ENCODE data around the gene SULT1B1.

The SULT1B1 gene

DNA sequence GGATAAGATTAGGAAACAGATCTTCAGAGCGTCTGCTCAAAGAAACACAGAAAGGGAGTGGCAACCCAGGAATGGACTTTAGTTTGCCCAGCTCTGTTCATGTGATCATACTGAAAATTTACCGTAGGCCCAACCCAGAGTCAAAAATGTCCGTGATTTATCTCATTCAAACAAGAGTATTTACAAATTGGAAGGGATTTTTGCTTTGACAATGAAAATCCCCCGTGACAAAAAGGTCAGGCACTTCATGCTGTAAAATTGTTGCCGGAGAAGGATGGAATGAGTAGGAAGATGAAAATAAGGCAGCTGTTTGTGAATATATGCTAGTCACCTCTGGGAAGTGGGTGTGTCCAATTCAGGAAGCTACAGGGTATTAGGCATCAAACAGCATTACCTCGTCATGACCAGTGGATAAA is 1.2 kb downstream of the SULT1B1 start:
- in situ Hi-C loops (cut with HindIII; ENCODE audit: low pct_ligation_motif_present, low sequenced_read_pairs), result no loop called here
- H3K27me3 ChIP-seq (replicated peaks), result no peaks in the 10 kb centered on the region
- no peak overlapping the region for H3K4me3 ChIP-seq (ENCODE audit: low read depth, low read length)
- DNase-seq, result no peak
- TF ChIP-seq CTCF (IDR thresholded peaks at IDR 0.05; ENCODE audit: low read depth, low read length, missing control alignments), result no peak
- H3K27ac ChIP-seq, result no peak overlapping the region
- no peaks in the 10 kb centered on the region for H3K36me3 ChIP-seq (replicated peaks)

DNA sequence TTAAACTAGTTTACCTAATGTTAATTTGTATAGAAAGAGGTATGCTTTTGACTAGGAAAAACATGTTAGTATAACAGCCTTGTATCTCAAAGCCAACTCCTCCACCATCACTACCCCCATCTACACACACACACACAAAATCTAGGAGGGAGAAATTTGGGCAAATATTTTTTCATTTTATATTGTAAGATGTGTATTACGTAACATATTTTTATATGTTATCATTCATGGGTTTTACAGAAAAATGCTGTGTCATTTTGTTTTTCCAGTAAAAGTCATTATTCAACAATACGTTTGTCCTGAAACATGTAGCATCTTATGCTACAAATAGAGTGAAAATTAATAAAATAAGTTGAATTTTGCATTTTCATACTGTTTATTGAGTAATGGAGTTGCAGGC is 3.0 kb downstream of the SULT1B1 start:
- H3K27me3 ChIP-seq (replicated peaks), result no peaks in the 10 kb centered on the region
- DNase-seq, result no peak
- H3K36me3 ChIP-seq (replicated peaks), result no peaks in the 10 kb centered on the region
- in situ Hi-C loops (cut with HindIII; ENCODE audit: low pct_ligation_motif_present, low sequenced_read_pairs), result no loop called here
- H3K27ac ChIP-seq, result no peak overlapping the region
- TF ChIP-seq CTCF (IDR thresholded peaks at IDR 0.05; ENCODE audit: low read depth, low read length, missing control alignments), result no peak
- no peak overlapping the region for H3K4me3 ChIP-seq (ENCODE audit: low read depth, low read length)

DNA sequence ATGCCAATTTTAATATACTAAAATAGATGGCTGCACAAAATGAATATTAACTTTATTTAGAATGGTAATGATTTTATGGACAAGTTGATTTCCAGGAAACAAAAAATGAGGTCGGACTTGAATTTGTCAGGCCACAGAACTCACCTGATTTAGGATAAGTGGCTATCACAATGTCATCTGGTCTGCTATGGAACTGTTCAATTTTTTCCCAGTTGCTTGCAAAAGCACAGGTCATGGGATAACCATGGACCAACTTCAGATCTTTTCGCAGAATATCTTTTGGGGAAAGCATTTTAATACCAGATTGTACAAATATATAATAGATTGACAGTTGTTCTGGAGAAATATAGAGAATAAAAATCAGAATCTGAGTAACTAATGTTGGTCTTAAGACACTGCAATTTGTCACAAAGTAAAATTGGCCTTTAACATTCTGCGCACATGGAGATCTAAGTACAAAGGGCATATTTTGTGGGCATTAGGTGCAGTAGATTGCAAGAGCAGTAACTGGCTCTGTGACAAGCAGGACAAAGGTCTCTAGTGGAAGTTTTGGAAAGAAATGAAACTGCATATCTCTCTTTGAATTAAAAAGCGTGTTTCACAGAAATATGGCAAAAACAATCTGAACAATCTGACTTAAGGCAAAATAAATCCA is 5.4 kb downstream of the SULT1B1 start:
- no peaks in the 10 kb centered on the region for H3K27me3 ChIP-seq (replicated peaks)
- in situ Hi-C loops (cut with HindIII; ENCODE audit: low pct_ligation_motif_present, low sequenced_read_pairs), result no loop called here
- TF ChIP-seq CTCF (IDR thresholded peaks at IDR 0.05; ENCODE audit: low read depth, low read length, missing control alignments), result no peak
- no peak for DNase-seq
- H3K4me3 ChIP-seq (ENCODE audit: low read depth, low read length), result no peak overlapping the region
- H3K36me3 ChIP-seq (replicated peaks), result no peaks in the 10 kb centered on the region
- H3K27ac ChIP-seq, result no peak overlapping the region

- no peak for DNase-seq
- no peak for TF ChIP-seq CTCF (IDR thresholded peaks at IDR 0.05; ENCODE audit: low read depth, low read length, missing control alignments)
- Histone ChIP-seq H3K27ac (no peak overlapping the region), H3K27me3 (replicated peaks) (no peaks in the 10 kb centered on the region), H3K36me3 (replicated peaks) (no peaks in the 10 kb centered on the region), H3K4me3 (ENCODE audit: low read depth, low read length) (no peak overlapping the region)
- in situ Hi-C loops (cut with HindIII; ENCODE audit: low pct_ligation_motif_present, low sequenced_read_pairs), result no loop called here
Measured at GRCh38 chr4:69753686-69754085, 6.7 kb downstream of the SULT1B1 start.

GRCh38 chr4:69750346-69750745 is 10.1 kb downstream of the SULT1B1 start:
- Histone ChIP-seq H3K36me3 (replicated peaks) (no peaks in the 10 kb centered on the region), H3K27ac (no peak overlapping the region), H3K27me3 (replicated peaks) (no peaks in the 10 kb centered on the region), H3K4me3 (ENCODE audit: low read depth, low read length) (no peak overlapping the region)
- no peak for DNase-seq
- in situ Hi-C loops (cut with HindIII; ENCODE audit: low pct_ligation_motif_present, low sequenced_read_pairs), result no loop called here
- TF ChIP-seq CTCF (IDR thresholded peaks at IDR 0.05; ENCODE audit: low read depth, low read length, missing control alignments), result no peak

DNA sequence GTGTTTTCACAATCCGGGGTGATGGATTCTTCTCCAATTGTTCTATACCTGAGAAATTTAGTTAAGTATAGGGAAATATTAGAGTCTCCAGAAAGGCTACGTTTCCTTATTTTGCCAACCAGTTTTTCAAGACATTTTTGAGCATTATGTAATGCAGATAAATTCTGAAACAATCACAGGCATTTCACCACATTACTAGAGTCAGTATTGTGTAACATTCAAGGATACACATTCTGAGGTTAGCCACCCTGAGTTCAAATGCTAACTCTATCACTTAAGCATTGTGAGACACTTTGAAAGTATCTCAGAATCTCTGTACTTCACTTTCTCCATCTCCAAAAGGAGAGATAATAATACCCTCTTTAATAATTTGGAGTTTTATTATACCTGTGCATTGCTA is 10.6 kb downstream of the SULT1B1 start:
- TF ChIP-seq CTCF (IDR thresholded peaks at IDR 0.05; ENCODE audit: low read depth, low read length, missing control alignments), result no peak
- no peaks in the 10 kb centered on the region for H3K27me3 ChIP-seq (replicated peaks)
- in situ Hi-C loops (cut with HindIII; ENCODE audit: low pct_ligation_motif_present, low sequenced_read_pairs), result no loop called here

More for the DNA sequence above, 10.6 kb downstream of the SULT1B1 start:
- peak; percentile 31 for DNase-seq
- Histone ChIP-seq H3K27ac (peak overlapping the region; percentile 26), H3K36me3 (replicated peaks) (no peaks in the 10 kb centered on the region), H3K4me3 (ENCODE audit: low read depth, low read length) (no peak overlapping the region)
